ENCODE measurements around the gene ZNF169.
"Not testable (repeated sequence)": the region's sequence is repeated elsewhere in the genome, so short reads cannot be mapped to it uniquely, and the experiment has no call there.

The ZNF169 gene

GRCh38 chr9:94222870-94223269 is 36.2 kb upstream of the ZNF169 start:
- Histone ChIP-seq H3K27me3 (peaks cover 6% of the 10 kb centered on the region), H3K4me3 (ENCODE audit: low read depth in 1 of 2, low read length in 1 of 2) (no peak overlapping the region), H3K9me3 (no peaks in the 10 kb centered on the region), H3K27ac (no peak overlapping the region), H3K4me1 (ENCODE audit: control insufficient read depth in 1 of 2, insufficient read depth in 1 of 2, low read depth in 1 of 2, low read length in 1 of 2) (no peaks in the 10 kb centered on the region), H3K36me3 (no peaks in the 10 kb centered on the region)
- no peak for TF ChIP-seq CTCF (IDR thresholded peaks at IDR 0.05)

- H3K27ac ChIP-seq; H3K36me3 ChIP-seq; H3K9me3 ChIP-seq; H3K4me3 ChIP-seq (ENCODE audit: low read depth in 1 of 2, low read length in 1 of 2); H3K4me1 ChIP-seq (ENCODE audit: control insufficient read depth in 1 of 2, insufficient read depth in 1 of 2, low read depth in 1 of 2, low read length in 1 of 2): not testable (repeated sequence)
- peaks cover 10% of the 10 kb centered on the region for H3K27me3 ChIP-seq
Observed at GRCh38 chr9:94225413-94225812, 33.7 kb upstream of the ZNF169 start.

- peaks cover 19% of the 10 kb centered on the region for H3K27me3 ChIP-seq
- no peaks in the 10 kb centered on the region for H3K36me3 ChIP-seq
- no peaks in the 10 kb centered on the region for H3K4me1 ChIP-seq (ENCODE audit: control insufficient read depth in 1 of 2, insufficient read depth in 1 of 2, low read depth in 1 of 2, low read length in 1 of 2)
- no peak overlapping the region for H3K27ac ChIP-seq
- H3K9me3 ChIP-seq: no peaks in the 10 kb centered on the region
- H3K4me3 ChIP-seq (ENCODE audit: low read depth in 1 of 2, low read length in 1 of 2): no peak overlapping the region
- TF ChIP-seq CTCF (IDR thresholded peaks at IDR 0.05): no peak
Observed at GRCh38 chr9:94228616-94229015, 30.5 kb upstream of the ZNF169 start.

GRCh38 chr9:94232428-94232827 is 26.7 kb upstream of the ZNF169 start:
- Histone ChIP-seq H3K27me3 (peaks cover 19% of the 10 kb centered on the region), H3K27ac (no peak overlapping the region), H3K4me1 (ENCODE audit: control insufficient read depth in 1 of 2, insufficient read depth in 1 of 2, low read depth in 1 of 2, low read length in 1 of 2) (no peaks in the 10 kb centered on the region), H3K9me3 (no peaks in the 10 kb centered on the region), H3K4me3 (ENCODE audit: low read depth in 1 of 2, low read length in 1 of 2) (no peak overlapping the region), H3K36me3 (no peaks in the 10 kb centered on the region)
- TF ChIP-seq CTCF (IDR thresholded peaks at IDR 0.05): no peak

- not testable (repeated sequence) for H3K36me3 ChIP-seq; H3K27me3 ChIP-seq; H3K4me1 ChIP-seq (ENCODE audit: control insufficient read depth in 1 of 2, insufficient read depth in 1 of 2, low read depth in 1 of 2, low read length in 1 of 2)
Observed at GRCh38 chr9:94241098-94241497, 18.0 kb upstream of the ZNF169 start.

GRCh38 chr9:94245651-94246050 is 13.4 kb upstream of the ZNF169 start:
- Histone ChIP-seq H3K27me3 (no peaks in the 10 kb centered on the region), H3K4me1 (ENCODE audit: control insufficient read depth in 1 of 2, insufficient read depth in 1 of 2, low read depth in 1 of 2, low read length in 1 of 2) (peaks cover 0 to 3% of the 10 kb centered on the region in 2 experiments), H3K27ac (no peak overlapping the region), H3K4me3 (ENCODE audit: low read depth in 1 of 2, low read length in 1 of 2) (no peak overlapping the region), H3K36me3 (no peaks in the 10 kb centered on the region), H3K9me3 (no peaks in the 10 kb centered on the region)
- no peak for TF ChIP-seq CTCF (IDR thresholded peaks at IDR 0.05)

More at GRCh38 chr9:94241098-94241497, 18.0 kb upstream of the ZNF169 start:
- not testable (repeated sequence) for H3K4me3 ChIP-seq (ENCODE audit: low read depth in 1 of 2, low read length in 1 of 2); H3K27ac ChIP-seq; H3K9me3 ChIP-seq

- TF ChIP-seq CTCF (IDR thresholded peaks at IDR 0.05): no peak
- no peaks in the 10 kb centered on the region for H3K36me3 ChIP-seq
- H3K4me3 ChIP-seq (ENCODE audit: low read depth in 1 of 2, low read length in 1 of 2): no peak overlapping the region
- H3K27ac ChIP-seq: no peak overlapping the region
- no peaks in the 10 kb centered on the region for H3K9me3 ChIP-seq
- H3K27me3 ChIP-seq: peaks cover 9% of the 10 kb centered on the region
- peaks cover 0 to under 1% of the 10 kb centered on the region in 2 experiments for H3K4me1 ChIP-seq (ENCODE audit: control insufficient read depth in 1 of 2, insufficient read depth in 1 of 2, low read depth in 1 of 2, low read length in 1 of 2)
Observed at GRCh38 chr9:94250456-94250855, 8.6 kb upstream of the ZNF169 start.

All from neutrophil (primary cell).